Tibial nerve (tissue), 4 donors: ENCODE results near the gene CCDC121.

ENCODE experiments used
- CTCF ChIP-seq, 5 experiments: fragments of 200-600 bp in 3 of 5; fragments of 450-650 bp in 2 of 5; sonication (generic) in 3 of 5; IDR thresholded peaks; one replicate each; pipeline ENCODE4 v1.5.1; 2016 to 2019; ENCODE audit warnings: antibody characterized with exemption in 5 of 5, mild to moderate bottlenecking in 3 of 5, moderate library complexity in 2 of 5
- EP300 ChIP-seq, 2 donors: sonication (generic); formaldehyde crosslinking; IDR thresholded peaks; one replicate each; pipeline ENCODE4 v1.6.1; 2017; ENCODE audit warnings: antibody characterized with exemption in 2 of 2, mild to moderate bottlenecking in 1 of 2
- POLR2A ChIP-seq, 2 donors: fragments of 450-650 bp; IDR thresholded peaks; one replicate each; pipeline ENCODE4 v1.6.1; 2017; ENCODE audit warnings: antibody characterized with exemption in 2 of 2, mild to moderate bottlenecking in 2 of 2, moderate library complexity in 2 of 2

GRCh38 chr2:27663285-27664153, 34.7 kb upstream of the CCDC121 start, which contains the start of the genes SLC4A1AP and SUPT7L:
- TF ChIP-seq CTCF (IDR thresholded peaks at IDR 0.05): peak in 1 of 5 experiments; percentile 30
- TF ChIP-seq EP300 (IDR thresholded peaks at IDR 0.05): peak; percentile 50 to 96
- no peak for TF ChIP-seq POLR2A (IDR thresholded peaks at IDR 0.05)
